Kidney (tissue), 14 donors: ENCODE data around the gene PITPNM2. TPM values are rescaled to one million over a fixed set of nuclear protein-coding genes. Genes with fewer than 3 reads are reported as not detected.
A peak's percentile ranks its signal among the peaks of the same experiment; 100 is the strongest.

ENCODE experiments used
- DNase-seq, 5 donors: peaks; one replicate each; pipeline ENCODE4 v3.0.0-alpha.2; 2013 to 2020
- FAIRE-seq: peaks from 2 replicates; lab custom pipeline; 2012; peaks lifted over from hg19 to GRCh38; lab: Jason Lieb, UNC
- H3K27ac ChIP-seq, 2 donors: one replicate each; pipeline ENCODE4 v1.7.0; 2013; ENCODE audit warnings: low read depth in 2 of 2, low read length in 2 of 2, inconsistent platforms in 1 of 2
- H3K27me3 ChIP-seq: one replicate; pipeline ENCODE4 v1.7.1; 2013; ENCODE audit warnings: low read length, inconsistent platforms; ENCODE audit not compliant: control insufficient read depth, insufficient read depth
- H3K36me3 ChIP-seq, 3 donors: one replicate each; pipeline versions ENCODE4 v1.7.0 to v1.7.1; 2013; ENCODE audit warnings: low read length in 3 of 3, control low read depth in 1 of 3, inconsistent platforms in 1 of 3; ENCODE audit not compliant: insufficient read depth in 3 of 3, control insufficient read depth in 2 of 3
- H3K4me1 ChIP-seq, 3 donors: one replicate each; pipeline versions ENCODE4 v1.7.0 to v1.7.1; 2013; ENCODE audit warnings: low read length in 3 of 3, inconsistent platforms in 1 of 3, low read depth in 1 of 3; ENCODE audit not compliant: control insufficient read depth in 2 of 3, insufficient read depth in 2 of 3
- H3K4me3 ChIP-seq, 3 donors: one replicate each; pipeline versions ENCODE4 v1.7.0 to v1.8.1; 2013; ENCODE audit warnings: low read length in 3 of 3, control low read depth in 1 of 3, inconsistent platforms in 1 of 3
- H3K9ac ChIP-seq, 3 donors: one replicate each; pipeline versions ENCODE4 v1.7.0 to v1.7.1; 2013; ENCODE audit warnings: low read length in 3 of 3, control low read depth in 1 of 3, inconsistent platforms in 1 of 3
- H3K9me3 ChIP-seq, 3 donors: one replicate each; pipeline versions ENCODE4 v1.7.0 to v1.7.1; 2013; ENCODE audit warnings: low read length in 3 of 3, control low read depth in 1 of 3, inconsistent platforms in 1 of 3; ENCODE audit not compliant: control insufficient read depth in 2 of 3, insufficient read depth in 1 of 3
- intact Hi-C: fragments of 100-400 bp; cut with DNase I; formaldehyde crosslinking; loops from one replicate; pipeline ENCODE4 v1.11.1; 2022
- polyA plus RNA-seq: library from polyadenylated mRNA; stranded (reverse); fragments of 350-450 nt; fragmentation: Illumina TruSeq; extraction: RNeasy Lipid Tissue Mini Kit (QIAGEN cat#74804); gene quantifications from one replicate; pipeline ENCODE4 v1.2.3, GENCODE V29; 2014; ENCODE audit warnings: low read depth, low replicate concordance; ENCODE audit not compliant: insufficient read depth
- total RNA-seq: library from RNA; stranded (reverse); fragmentation: NEBNext Ultra II Directional; extraction: Animal tissue kit (Norgen Biotek cat#: 25700); gene quantifications from one replicate; pipeline ENCODE4 v1.2.1, GENCODE V29; 2021
- TF ChIP-seq, protein P1 (sequence below): IDR thresholded peaks from 3 replicates; pipeline ENCODE4 v1.5.1; 2012; ENCODE audit warnings: mild to moderate bottlenecking, moderate library complexity, borderline replicate concordance; ENCODE audit not compliant: insufficient read depth; ENCODE audit errors: extremely low read depth
- donor health status: control.
- donor health status: control.
- donor health status: control.
- donor health status: control.
- donor health status: control.
- donor health status: DM: yes; HTN: yes; CAD: no.
- donor health status: Normal renal cell carcinoma (clear cell type).

The PITPNM2 gene
- total and polyA plus RNA-seq, 2 donors from 2014 or later, result 5.7 to 41.7 TPM

DNA sequence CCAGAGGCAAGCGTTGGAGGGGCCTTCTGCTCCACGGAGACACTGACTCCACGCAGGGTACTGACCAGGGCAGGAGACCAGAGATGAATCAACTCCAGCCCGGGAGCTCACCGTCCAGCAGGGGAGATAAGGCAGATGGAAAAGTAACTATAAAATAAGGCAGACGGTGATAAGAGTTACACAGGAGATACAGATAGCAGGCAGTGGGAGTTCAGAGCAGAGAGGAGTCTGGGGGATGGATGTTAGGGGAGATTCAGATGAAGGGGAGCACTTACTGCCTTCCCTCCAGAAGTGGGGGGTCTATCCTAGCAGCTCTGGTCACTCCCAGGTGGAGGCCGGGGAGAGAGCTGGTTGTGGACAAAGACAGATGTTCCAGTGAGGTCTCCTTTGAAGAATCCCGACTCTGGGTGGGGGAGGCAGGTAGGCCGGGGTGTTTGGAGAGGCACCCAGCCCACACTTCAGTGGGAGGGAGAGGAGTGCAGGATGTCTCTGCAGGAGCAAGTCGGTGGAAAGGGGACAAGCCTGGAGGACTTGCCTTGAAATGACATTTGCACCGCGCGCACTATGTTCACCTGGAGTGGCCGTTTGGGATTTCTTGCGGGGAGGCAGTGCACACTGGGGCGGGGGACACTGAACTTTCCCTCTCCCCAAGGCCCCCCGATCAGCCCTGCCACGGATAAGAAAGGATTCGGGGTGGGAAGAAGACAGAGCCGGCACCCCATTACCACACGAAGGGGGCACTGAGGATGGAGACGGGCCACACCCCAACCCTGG, 1.2 kb downstream of the PITPNM2 start:
- intact Hi-C loops, result loop anchor here (10.0 kb wide), 1 partner anchor 105 kb away; no protein-coding TSS in a partner anchor
- no peaks in the 10 kb centered on the region for H3K27me3 ChIP-seq
- FAIRE-seq, result no peak
- TF ChIP-seq, protein P1, sequence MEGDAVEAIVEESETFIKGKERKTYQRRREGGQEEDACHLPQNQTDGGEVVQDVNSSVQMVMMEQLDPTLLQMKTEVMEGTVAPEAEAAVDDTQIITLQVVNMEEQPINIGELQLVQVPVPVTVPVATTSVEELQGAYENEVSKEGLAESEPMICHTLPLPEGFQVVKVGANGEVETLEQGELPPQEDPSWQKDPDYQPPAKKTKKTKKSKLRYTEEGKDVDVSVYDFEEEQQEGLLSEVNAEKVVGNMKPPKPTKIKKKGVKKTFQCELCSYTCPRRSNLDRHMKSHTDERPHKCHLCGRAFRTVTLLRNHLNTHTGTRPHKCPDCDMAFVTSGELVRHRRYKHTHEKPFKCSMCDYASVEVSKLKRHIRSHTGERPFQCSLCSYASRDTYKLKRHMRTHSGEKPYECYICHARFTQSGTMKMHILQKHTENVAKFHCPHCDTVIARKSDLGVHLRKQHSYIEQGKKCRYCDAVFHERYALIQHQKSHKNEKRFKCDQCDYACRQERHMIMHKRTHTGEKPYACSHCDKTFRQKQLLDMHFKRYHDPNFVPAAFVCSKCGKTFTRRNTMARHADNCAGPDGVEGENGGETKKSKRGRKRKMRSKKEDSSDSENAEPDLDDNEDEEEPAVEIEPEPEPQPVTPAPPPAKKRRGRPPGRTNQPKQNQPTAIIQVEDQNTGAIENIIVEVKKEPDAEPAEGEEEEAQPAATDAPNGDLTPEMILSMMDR, result no peak
- H3K9ac ChIP-seq, result peak overlapping the region in 2 of 3 donors; percentile 49 to 68
- H3K4me1 ChIP-seq, result peaks cover 0 to 14% (median 5%) of the 10 kb centered on the region in 3 donors
- H3K4me3 ChIP-seq, result peak overlapping the region in 2 of 3 donors; percentile 13 to 66
- peak overlapping the region; percentile 30 to 56 for H3K27ac ChIP-seq
- H3K9me3 ChIP-seq, result no peaks in the 10 kb centered on the region
- no peaks in the 10 kb centered on the region for H3K36me3 ChIP-seq
- peak in 1 of 5 donors; percentile 54 for DNase-seq

DNA sequence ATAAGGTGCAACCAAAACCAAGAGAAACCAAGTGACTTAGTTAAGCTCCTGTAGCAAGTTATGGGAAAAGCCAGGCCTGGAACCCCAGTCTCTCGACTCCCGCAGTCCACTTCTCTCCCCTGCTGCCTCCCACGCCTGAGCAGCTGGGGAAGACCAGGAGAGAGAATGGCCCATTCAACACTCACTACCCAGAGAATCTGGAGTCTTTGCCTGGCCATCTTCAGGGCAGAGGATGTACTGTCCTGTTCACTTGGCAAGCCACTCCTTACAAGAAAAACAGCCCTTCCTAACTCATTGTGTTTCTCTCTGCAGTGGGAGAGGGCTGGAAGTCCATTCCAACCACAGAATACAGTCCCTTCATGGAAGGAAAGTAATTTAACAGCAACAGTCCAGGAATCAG, 1.8 kb downstream of the PITPNM2 start:
- H3K9ac ChIP-seq, result peak overlapping the region in 1 of 3 donors; percentile 68
- H3K4me1 ChIP-seq, result peaks cover 0 to 14% (median 5%) of the 10 kb centered on the region in 3 donors
- H3K27me3 ChIP-seq, result no peaks in the 10 kb centered on the region
- intact Hi-C loops, result no loop called here
- FAIRE-seq (no peak), DNase-seq (no peak)
- no peaks in the 10 kb centered on the region for H3K9me3 ChIP-seq
- H3K4me3 ChIP-seq, result peak overlapping the region in 2 of 3 donors; percentile 13 to 66
- peak overlapping the region; percentile 30 to 56 for H3K27ac ChIP-seq
- TF ChIP-seq, protein P1, result no peak
- no peaks in the 10 kb centered on the region for H3K36me3 ChIP-seq

DNA sequence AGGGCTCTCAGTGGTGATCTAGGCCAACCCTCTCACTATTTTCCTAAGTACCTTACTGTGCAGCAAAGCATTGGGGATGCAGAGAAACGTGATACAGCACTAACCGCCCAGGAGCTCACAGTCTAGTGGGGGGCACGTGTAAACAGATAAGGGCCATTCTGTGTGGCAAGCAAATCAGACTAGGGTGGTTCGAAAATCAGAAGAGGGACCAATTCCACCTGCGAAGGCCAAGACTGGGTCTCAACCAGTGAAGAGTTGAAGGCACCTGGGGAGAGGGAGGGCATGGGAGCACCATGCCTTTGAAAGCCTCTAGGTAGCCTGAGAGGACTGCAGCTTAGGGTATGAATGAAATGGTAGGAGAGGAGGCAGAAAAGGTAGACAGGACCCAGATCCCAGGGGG, 2.2 kb downstream of the PITPNM2 start:
- Histone ChIP-seq H3K9ac (peak overlapping the region in 1 of 3 donors; percentile 68), H3K4me3 (peak overlapping the region in 1 of 3 donors; percentile 66), H3K27ac (peak overlapping the region; percentile 30 to 56), H3K4me1 (peaks cover 0 to 16% (median 9%) of the 10 kb centered on the region in 3 donors), H3K9me3 (no peaks in the 10 kb centered on the region), H3K36me3 (no peaks in the 10 kb centered on the region), H3K27me3 (no peaks in the 10 kb centered on the region)
- DNase-seq (no peak), FAIRE-seq (no peak)
- intact Hi-C loops, result no loop called here
- TF ChIP-seq, protein P1, result no peak
